A549 (cell line): ENCODE measurements around the gene MUC6.

Experiments used
- EP300 ChIP-seq, 2 experiments: fragments of >200 bp; sonication (Bioruptor Twin); formaldehyde crosslinking; IDR thresholded peaks; 2 replicates in 1 of 2; 3 replicates in 1 of 2; pipeline ENCODE4 v1.6.1; 2016 to 2017
- RCOR1 ChIP-seq: fragments of 150-350 bp; IDR thresholded peaks from 2 replicates; pipeline ENCODE4 v1.6.1; 2014; ENCODE audit warnings: antibody characterized with exemption, low read length, low read depth
- TF ChIP-seq, protein P1 (sequence below): fragments of 150-350 bp; IDR thresholded peaks from 2 replicates; pipeline ENCODE4 v1.6.1; 2014; ENCODE audit warnings: low read depth, mild to moderate bottlenecking, low read length
- TF ChIP-seq, protein P2 (sequence below): fragments of 200-600 bp; sonication (generic); IDR thresholded peaks from 2 replicates; pipeline ENCODE4 v1.6.1; 2016; ENCODE audit warnings: antibody characterized with exemption, mild to moderate bottlenecking, moderate library complexity

DNA sequence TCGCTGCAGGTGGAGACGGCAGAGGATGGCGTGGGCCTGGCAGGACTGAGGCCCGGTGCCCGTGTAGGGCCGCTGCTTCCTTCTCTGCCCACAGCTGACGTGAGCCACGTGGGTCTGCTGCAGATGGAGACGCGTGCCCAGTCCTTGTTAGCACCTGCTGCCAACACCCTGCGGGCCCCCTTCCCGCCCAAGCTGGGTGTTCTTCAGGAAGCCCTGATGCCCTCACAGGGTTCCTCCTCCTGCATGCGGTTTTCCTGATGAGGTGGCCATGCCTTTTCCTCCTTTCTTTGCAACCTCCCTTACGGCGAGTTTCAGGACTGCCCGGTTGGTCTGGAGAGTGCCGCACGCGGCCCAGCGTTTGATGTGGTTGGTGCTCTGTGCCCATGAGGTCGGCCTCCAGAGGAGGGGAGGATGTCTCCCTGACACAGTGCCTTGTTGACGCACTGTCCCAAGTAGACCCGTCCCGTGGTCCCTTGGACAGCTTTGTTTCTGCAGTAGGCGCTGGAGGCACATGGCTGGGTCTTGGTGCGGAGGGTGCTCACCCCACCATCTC lies 66.1 kb downstream of the MUC6 start:
- TF ChIP-seq, protein P1, sequence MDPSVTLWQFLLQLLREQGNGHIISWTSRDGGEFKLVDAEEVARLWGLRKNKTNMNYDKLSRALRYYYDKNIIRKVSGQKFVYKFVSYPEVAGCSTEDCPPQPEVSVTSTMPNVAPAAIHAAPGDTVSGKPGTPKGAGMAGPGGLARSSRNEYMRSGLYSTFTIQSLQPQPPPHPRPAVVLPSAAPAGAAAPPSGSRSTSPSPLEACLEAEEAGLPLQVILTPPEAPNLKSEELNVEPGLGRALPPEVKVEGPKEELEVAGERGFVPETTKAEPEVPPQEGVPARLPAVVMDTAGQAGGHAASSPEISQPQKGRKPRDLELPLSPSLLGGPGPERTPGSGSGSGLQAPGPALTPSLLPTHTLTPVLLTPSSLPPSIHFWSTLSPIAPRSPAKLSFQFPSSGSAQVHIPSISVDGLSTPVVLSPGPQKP: no peak
- TF ChIP-seq EP300 (IDR thresholded peaks at IDR 0.05) (no peak), RCOR1 (no peak)
- TF ChIP-seq, protein P2, sequence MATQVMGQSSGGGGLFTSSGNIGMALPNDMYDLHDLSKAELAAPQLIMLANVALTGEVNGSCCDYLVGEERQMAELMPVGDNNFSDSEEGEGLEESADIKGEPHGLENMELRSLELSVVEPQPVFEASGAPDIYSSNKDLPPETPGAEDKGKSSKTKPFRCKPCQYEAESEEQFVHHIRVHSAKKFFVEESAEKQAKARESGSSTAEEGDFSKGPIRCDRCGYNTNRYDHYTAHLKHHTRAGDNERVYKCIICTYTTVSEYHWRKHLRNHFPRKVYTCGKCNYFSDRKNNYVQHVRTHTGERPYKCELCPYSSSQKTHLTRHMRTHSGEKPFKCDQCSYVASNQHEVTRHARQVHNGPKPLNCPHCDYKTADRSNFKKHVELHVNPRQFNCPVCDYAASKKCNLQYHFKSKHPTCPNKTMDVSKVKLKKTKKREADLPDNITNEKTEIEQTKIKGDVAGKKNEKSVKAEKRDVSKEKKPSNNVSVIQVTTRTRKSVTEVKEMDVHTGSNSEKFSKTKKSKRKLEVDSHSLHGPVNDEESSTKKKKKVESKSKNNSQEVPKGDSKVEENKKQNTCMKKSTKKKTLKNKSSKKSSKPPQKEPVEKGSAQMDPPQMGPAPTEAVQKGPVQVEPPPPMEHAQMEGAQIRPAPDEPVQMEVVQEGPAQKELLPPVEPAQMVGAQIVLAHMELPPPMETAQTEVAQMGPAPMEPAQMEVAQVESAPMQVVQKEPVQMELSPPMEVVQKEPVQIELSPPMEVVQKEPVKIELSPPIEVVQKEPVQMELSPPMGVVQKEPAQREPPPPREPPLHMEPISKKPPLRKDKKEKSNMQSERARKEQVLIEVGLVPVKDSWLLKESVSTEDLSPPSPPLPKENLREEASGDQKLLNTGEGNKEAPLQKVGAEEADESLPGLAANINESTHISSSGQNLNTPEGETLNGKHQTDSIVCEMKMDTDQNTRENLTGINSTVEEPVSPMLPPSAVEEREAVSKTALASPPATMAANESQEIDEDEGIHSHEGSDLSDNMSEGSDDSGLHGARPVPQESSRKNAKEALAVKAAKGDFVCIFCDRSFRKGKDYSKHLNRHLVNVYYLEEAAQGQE: no peak
